ENCODE results near the gene LDLRAD4. TPM values are rescaled to one million over a fixed set of nuclear protein-coding genes. Genes with fewer than 3 reads are reported as not detected.

LDLRAD4 gene
- total and polyA plus RNA-seq, 9 of the 15 experiments (the other 6 are each of a cell fraction or from before 2014, with no cell fraction given) = 0.01 TPM; not detected in 8

- Histone ChIP-seq H3K9ac (ENCODE audit: insufficient read depth in 1 of 2, low read depth in 2 of 2, low read length in 2 of 2) (no peak overlapping the region), H3K36me3 (ENCODE audit: control insufficient read depth, insufficient read depth, low read length) (no peaks in the 10 kb centered on the region), H3K4me2 (ENCODE audit: insufficient read depth, low read length) (no peak overlapping the region), H3K27ac (ENCODE audit: extremely low read depth, low read depth, low read length) (no peak overlapping the region), H3K9me1 (ENCODE audit: control insufficient read depth, insufficient read depth, low read length) (no peaks in the 10 kb centered on the region), H3K4me1 (replicated peaks in 1 of 2; ENCODE audit: control insufficient read depth in 2 of 2, insufficient read depth in 2 of 2, low read length in 2 of 2) (no peaks in the 10 kb centered on the region), H3K79me2 (ENCODE audit: control insufficient read depth, insufficient read depth, low read length) (no peaks in the 10 kb centered on the region), H4K20me1 (replicated peaks; ENCODE audit: control insufficient read depth, insufficient read depth, low read length) (no peaks in the 10 kb centered on the region), H3K9me3 (replicated peaks; ENCODE audit: control insufficient read depth, insufficient read depth, low read depth, low read length) (no peaks in the 10 kb centered on the region), H2AFZ (ENCODE audit: low read depth, low read length) (no peak overlapping the region), H3K27me3 (ENCODE audit: control insufficient read depth in 2 of 2, insufficient read depth in 2 of 2, low read length in 2 of 2) (peaks cover 0 to 10% of the 10 kb centered on the region in 2 experiments; a peak in 3 of 5 replicates), H3K4me3 (no peak overlapping the region)
- intact Hi-C loops (cut with micrococcal nuclease) = loop anchor here (10.0 kb wide), 1 partner anchor 524 kb away; no protein-coding TSS in a partner anchor
- DNase-seq (ENCODE audit: extremely low read depth in 1 of 4, low spot score in 3 of 4) = no peak
- in situ Hi-C loops (cut with MboI) = loop anchor here (10.0 kb wide), 1 partner anchor 534 kb away; no protein-coding TSS in a partner anchor
- ChIA-PET POLR2A (interaction anchor here (0.6 to 1.1 kb wide), 2 partner anchors 8 to 228 kb away, joined by 3 read pairs; no protein-coding TSS in a partner anchor), CTCF (ENCODE audit: low intra/inter-chr PET ratio) (no interaction called here)
- TF ChIP-seq HDAC1 (IDR thresholded peaks at IDR 0.05) = no peak
- no peak for TF ChIP-seq TCF7 (IDR thresholded peaks at IDR 0.05; ENCODE audit: borderline replicate concordance)
- TF ChIP-seq MBD2 (IDR thresholded peaks at IDR 0.05; ENCODE audit: borderline replicate concordance, low read depth) = no peak
- TF ChIP-seq MIER1 (IDR thresholded peaks at IDR 0.05; ENCODE audit: low read depth) = no peak
- TF ChIP-seq, protein P1, sequence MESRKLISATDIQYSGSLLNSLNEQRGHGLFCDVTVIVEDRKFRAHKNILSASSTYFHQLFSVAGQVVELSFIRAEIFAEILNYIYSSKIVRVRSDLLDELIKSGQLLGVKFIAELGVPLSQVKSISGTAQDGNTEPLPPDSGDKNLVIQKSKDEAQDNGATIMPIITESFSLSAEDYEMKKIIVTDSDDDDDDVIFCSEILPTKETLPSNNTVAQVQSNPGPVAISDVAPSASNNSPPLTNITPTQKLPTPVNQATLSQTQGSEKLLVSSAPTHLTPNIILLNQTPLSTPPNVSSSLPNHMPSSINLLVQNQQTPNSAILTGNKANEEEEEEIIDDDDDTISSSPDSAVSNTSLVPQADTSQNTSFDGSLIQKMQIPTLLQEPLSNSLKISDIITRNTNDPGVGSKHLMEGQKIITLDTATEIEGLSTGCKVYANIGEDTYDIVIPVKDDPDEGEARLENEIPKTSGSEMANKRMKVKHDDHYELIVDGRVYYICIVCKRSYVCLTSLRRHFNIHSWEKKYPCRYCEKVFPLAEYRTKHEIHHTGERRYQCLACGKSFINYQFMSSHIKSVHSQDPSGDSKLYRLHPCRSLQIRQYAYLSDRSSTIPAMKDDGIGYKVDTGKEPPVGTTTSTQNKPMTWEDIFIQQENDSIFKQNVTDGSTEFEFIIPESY (CRISPR knock-in tag; IDR thresholded peaks at IDR 0.05) = no peak
- TF ChIP-seq ZNF511 (CRISPR knock-in tag; IDR thresholded peaks at IDR 0.05) = no peak
- TF ChIP-seq, protein P2, sequence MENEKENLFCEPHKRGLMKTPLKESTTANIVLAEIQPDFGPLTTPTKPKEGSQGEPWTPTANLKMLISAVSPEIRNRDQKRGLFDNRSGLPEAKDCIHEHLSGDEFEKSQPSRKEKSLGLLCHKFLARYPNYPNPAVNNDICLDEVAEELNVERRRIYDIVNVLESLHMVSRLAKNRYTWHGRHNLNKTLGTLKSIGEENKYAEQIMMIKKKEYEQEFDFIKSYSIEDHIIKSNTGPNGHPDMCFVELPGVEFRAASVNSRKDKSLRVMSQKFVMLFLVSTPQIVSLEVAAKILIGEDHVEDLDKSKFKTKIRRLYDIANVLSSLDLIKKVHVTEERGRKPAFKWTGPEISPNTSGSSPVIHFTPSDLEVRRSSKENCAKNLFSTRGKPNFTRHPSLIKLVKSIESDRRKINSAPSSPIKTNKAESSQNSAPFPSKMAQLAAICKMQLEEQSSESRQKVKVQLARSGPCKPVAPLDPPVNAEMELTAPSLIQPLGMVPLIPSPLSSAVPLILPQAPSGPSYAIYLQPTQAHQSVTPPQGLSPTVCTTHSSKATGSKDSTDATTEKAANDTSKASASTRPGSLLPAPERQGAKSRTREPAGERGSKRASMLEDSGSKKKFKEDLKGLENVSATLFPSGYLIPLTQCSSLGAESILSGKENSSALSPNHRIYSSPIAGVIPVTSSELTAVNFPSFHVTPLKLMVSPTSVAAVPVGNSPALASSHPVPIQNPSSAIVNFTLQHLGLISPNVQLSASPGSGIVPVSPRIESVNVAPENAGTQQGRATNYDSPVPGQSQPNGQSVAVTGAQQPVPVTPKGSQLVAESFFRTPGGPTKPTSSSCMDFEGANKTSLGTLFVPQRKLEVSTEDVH (IDR thresholded peaks at IDR 0.05; ENCODE audit: low read depth, partially characterized antibody) = no peak
- TF ChIP-seq NUFIP1 (IDR thresholded peaks at IDR 0.05; ENCODE audit: partially characterized antibody) = no peak
- TF ChIP-seq PURB (CRISPR knock-in tag; IDR thresholded peaks at IDR 0.05; ENCODE audit: low read depth) = no peak
- no peak for TF ChIP-seq YBX1 (IDR thresholded peaks at IDR 0.05)
- TF ChIP-seq EWSR1 (IDR thresholded peaks at IDR 0.05; ENCODE audit: borderline replicate concordance, low read depth, partially characterized antibody) = no peak
- no peak for TF ChIP-seq PHB (CRISPR knock-in tag; IDR thresholded peaks at IDR 0.05)
- TF ChIP-seq SP1 (CRISPR knock-in tag; IDR thresholded peaks at IDR 0.05) = no peak
- TF ChIP-seq XRCC4 (IDR thresholded peaks at IDR 0.05; ENCODE audit: extremely low read depth, insufficient read depth, insufficient read length) = no peak
- no peak for TF ChIP-seq PHF21A (IDR thresholded peaks at IDR 0.05; ENCODE audit: borderline replicate concordance, low read depth)
- BruUV-seq (replicated peaks) = no TSS peak
- no peak for FAIRE-seq
- ATAC-seq = no peak
- WGBS (ENCODE audit: insufficient coverage, low coverage, missing lambda C conversion rate) = under 1% methylated on average over 27 of the region's 28 CpGs
These were observed 332.1 kb downstream of the LDLRAD4 start for GRCh38 chr18:13550418-13551304.

All from K562 (cell line).